ENCODE measurements around the gene ECSCR. TPM values are rescaled to one million over a fixed set of nuclear protein-coding genes. Genes with fewer than 3 reads are reported as not detected.

ECSCR gene
- total and polyA plus RNA-seq, 10 of the 15 experiments (the other 5 are each of a cell fraction or from before 2014, with no cell fraction given): 0.15 to 0.83 (median 0.23) TPM; not detected in 3

DNA sequence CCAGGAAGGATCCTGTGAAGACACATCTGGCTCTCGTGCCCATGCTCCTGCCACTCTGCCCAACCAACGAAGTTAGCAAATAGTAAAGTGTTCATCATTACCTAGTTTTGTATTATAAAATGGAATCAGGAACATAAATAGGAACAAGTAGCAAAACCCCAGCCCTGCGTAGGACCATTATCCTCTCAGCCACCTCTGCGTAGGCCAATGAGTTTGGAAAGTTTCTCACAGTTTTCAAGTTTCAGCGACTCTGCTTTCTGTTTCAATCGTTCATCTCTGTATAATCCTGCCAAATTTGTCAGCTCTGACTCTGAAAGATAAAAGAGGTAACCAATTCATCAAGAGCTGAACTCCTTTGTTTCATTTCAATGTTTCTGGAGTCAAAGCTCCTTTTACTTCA is 48.6 kb downstream of the ECSCR start (continued):
- no peak for TF ChIP-seq CUX1 (IDR thresholded peaks at IDR 0.05; ENCODE audit: insufficient replicate concordance, low read depth, low read length)
- no peak for TF ChIP-seq LARP7 (IDR thresholded peaks at IDR 0.05)
- TF ChIP-seq ZNF622 (IDR thresholded peaks at IDR 0.05): no peak
- no peak for TF ChIP-seq RAD51 (IDR thresholded peaks at IDR 0.05)
- TF ChIP-seq SMAD1 (IDR thresholded peaks at IDR 0.05; ENCODE audit: low read depth, partially characterized antibody): no peak
- peak; percentile 29; the same call in 1 of the 2 replicates for TF ChIP-seq IKZF1 (conservative IDR thresholded peaks at IDR 0.05)

- no TSS peak for BruUV-seq (replicated peaks)
- in situ Hi-C loops (cut with MboI) (no loop called here), intact Hi-C loops (cut with micrococcal nuclease; ENCODE audit: unreplicated experiment) (no loop called here)
- Histone ChIP-seq H3K9me3 (replicated peaks; ENCODE audit: control insufficient read depth, insufficient read depth, low read length) (no peaks in the 10 kb centered on the region), H3K4me3 (no peak overlapping the region), H4K20me1 (ENCODE audit: control insufficient read depth, insufficient read depth) (no peaks in the 10 kb centered on the region), H3K9ac (ENCODE audit: control insufficient read depth, insufficient read depth, low read length) (no peak overlapping the region), H3K36me3 (ENCODE audit: control insufficient read depth in 2 of 2, insufficient read depth in 2 of 2, low read length in 1 of 2) (no peaks in the 10 kb centered on the region), H3K4me2 (ENCODE audit: control insufficient read depth, insufficient read depth) (no peak overlapping the region), H3K79me2 (ENCODE audit: control insufficient read depth, insufficient read depth, low read length) (no peaks in the 10 kb centered on the region), H3K27ac (ENCODE audit: control insufficient read depth, insufficient read depth) (no peak overlapping the region), H3K27me3 (replicated peaks in 1 of 2; ENCODE audit: control insufficient read depth in 2 of 2, insufficient read depth in 2 of 2, low read length in 1 of 2) (no peaks in the 10 kb centered on the region), H2AFZ (ENCODE audit: control insufficient read depth, low read depth, low read length) (no peak overlapping the region), H3K4me1 (ENCODE audit: control insufficient read depth, insufficient read depth, low read length) (peaks cover 21% of the 10 kb centered on the region)
- RAD21 ChIA-PET (ENCODE audit: unreplicated experiment): no interaction called here
- CTCF ChIA-PET: interaction anchor here (1.2 to 3.8 kb wide), 2 partner anchors 9 to 100 kb away, joined by 5 to 24 read pairs; no protein-coding TSS in a partner anchor
- POLR2A ChIA-PET: interaction anchor here (1.2 kb wide), 3 partner anchors 9 to 25 kb away, joined by 3 to 4 read pairs (median 4); no protein-coding TSS in a partner anchor
- ATAC-seq: no peak
- SMC1A ChIA-PET (ENCODE audit: uncharacterized antibody, unreplicated experiment): interaction anchor here (1.1 to 2.2 kb wide), 4 partner anchors 10 to 104 kb away, joined by 3 to 19 read pairs (median 6); no protein-coding TSS in a partner anchor
- WGBS (ENCODE audit: insufficient coverage, insufficient replicate concordance, low lambda C conversion rate, missing lambda C conversion rate): 88% methylated on average over 6 of the region's 6 CpGs
- TF ChIP-seq NR2C1 (IDR thresholded peaks at IDR 0.05) (no peak), TCF3 (IDR thresholded peaks at IDR 0.05; ENCODE audit: borderline replicate concordance, insufficient read depth, low read depth, low read length) (no peak), SRF (IDR thresholded peaks at IDR 0.05; ENCODE audit: low read depth in 2 of 2, low read length in 2 of 2) (no peak), GABPA (IDR thresholded peaks at IDR 0.05; ENCODE audit: low read depth) (no peak), HSF1 (IDR thresholded peaks at IDR 0.05; ENCODE audit: low read depth, low read length) (no peak), HCFC1 (IDR thresholded peaks at IDR 0.05; ENCODE audit: low read length) (no peak), YBX1 (IDR thresholded peaks at IDR 0.05) (no peak), EGR1 (IDR thresholded peaks at IDR 0.05; ENCODE audit: borderline replicate concordance in 1 of 2, low read depth in 2 of 2, low read length in 2 of 2) (no peak), MLLT1 (IDR thresholded peaks at IDR 0.05) (no peak), MTA3 (IDR thresholded peaks at IDR 0.05; ENCODE audit: borderline replicate concordance, low read length) (no peak), SREBF1 (IDR thresholded peaks at IDR 0.05; ENCODE audit: low read length) (no peak)
- no peak for FAIRE-seq
- no peak for DNase-seq (ENCODE audit: low read depth, low spot score)
These were observed 49.4 kb downstream of the ECSCR start for GRCh38 chr5:139413153-139413552.

All from GM12878 (cell line).